ENCODE measurements around the gene PIEZO2.

GRCh38 chr18:10670856-10671255, 478.5 kb downstream of the PIEZO2 start:
- TF ChIP-seq POLR2A (IDR thresholded peaks at IDR 0.05) = no peak
- TF ChIP-seq CTCF (IDR thresholded peaks at IDR 0.05) = no peak

All from heart left ventricle (tissue), 13 donors.